NB4 (cell line): ENCODE results near the gene VAV2.

Source experiments
- MYC ChIP-seq: IDR thresholded peaks from 2 replicates; pipeline ENCODE4 v1.6.1; 2011; ENCODE audit warnings: low read depth, low read length
- POLR2A ChIP-seq: IDR thresholded peaks from 2 replicates; pipeline ENCODE4 v1.6.1; 2011; ENCODE audit warnings: mild to moderate bottlenecking; ENCODE audit not compliant: insufficient read length; ENCODE audit errors: extremely low read depth
- TF ChIP-seq, protein P1 (sequence below): IDR thresholded peaks from one replicate; pipeline ENCODE4 v1.5.1; 2012; ENCODE audit warnings: low read depth, low read length

DNA sequence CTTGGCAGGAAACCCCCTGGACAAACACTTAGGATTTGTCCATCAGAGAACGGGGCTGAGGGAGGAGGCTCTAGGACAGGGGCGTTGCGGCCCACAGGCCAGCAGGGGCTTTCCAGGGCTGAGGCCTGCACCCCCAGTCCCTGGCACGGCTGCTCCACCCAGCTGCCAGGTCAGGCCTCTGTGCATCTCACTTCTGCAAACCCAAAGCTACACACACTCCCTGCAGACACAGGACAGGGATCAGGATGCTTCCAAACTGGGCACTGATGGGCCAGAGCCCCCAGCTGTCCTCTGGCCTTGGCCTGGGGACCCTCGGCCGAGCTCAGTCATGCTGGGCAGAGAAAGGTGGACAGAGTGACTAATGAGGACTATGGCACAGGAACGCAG lies 147.7 kb downstream of the VAV2 start:
- TF ChIP-seq, protein P1, sequence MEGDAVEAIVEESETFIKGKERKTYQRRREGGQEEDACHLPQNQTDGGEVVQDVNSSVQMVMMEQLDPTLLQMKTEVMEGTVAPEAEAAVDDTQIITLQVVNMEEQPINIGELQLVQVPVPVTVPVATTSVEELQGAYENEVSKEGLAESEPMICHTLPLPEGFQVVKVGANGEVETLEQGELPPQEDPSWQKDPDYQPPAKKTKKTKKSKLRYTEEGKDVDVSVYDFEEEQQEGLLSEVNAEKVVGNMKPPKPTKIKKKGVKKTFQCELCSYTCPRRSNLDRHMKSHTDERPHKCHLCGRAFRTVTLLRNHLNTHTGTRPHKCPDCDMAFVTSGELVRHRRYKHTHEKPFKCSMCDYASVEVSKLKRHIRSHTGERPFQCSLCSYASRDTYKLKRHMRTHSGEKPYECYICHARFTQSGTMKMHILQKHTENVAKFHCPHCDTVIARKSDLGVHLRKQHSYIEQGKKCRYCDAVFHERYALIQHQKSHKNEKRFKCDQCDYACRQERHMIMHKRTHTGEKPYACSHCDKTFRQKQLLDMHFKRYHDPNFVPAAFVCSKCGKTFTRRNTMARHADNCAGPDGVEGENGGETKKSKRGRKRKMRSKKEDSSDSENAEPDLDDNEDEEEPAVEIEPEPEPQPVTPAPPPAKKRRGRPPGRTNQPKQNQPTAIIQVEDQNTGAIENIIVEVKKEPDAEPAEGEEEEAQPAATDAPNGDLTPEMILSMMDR, result no peak
- TF ChIP-seq MYC, result no peak
- no peak for TF ChIP-seq POLR2A
